T-helper 2 cell treated with Interferon-gamma antibody and Interleukin-4, amounts not matched to agents 5 μg/mL and 100 μg/mL, for 36 hours (primary cell): ENCODE data around the gene TBCC.

Source experiments
- DNase-seq: peaks from one replicate; pipeline ENCODE4 v3.0.0; 2021; ENCODE audit warnings: low spot score
- H3K27ac Mint-ChIP-seq: one replicate; pipeline ENCODE4 v1.8.0; 2021; ENCODE audit warnings: mild to moderate bottlenecking, mixed read lengths
- H3K27me3 Mint-ChIP-seq: one replicate; pipeline ENCODE4 v1.8.0; 2021; ENCODE audit warnings: low read depth, mixed read lengths
- H3K36me3 Mint-ChIP-seq: one replicate; pipeline ENCODE4 v1.8.0; 2021; ENCODE audit warnings: low read depth, mixed read lengths
- H3K4me1 Mint-ChIP-seq: one replicate; pipeline ENCODE4 v1.8.0; 2021; ENCODE audit warnings: low read depth, mixed read lengths
- H3K4me3 Mint-ChIP-seq: one replicate; pipeline ENCODE4 v1.8.0; 2022; ENCODE audit warnings: mild to moderate bottlenecking, moderate library complexity, mixed read lengths
- H3K9me3 Mint-ChIP-seq: one replicate; pipeline ENCODE4 v1.8.0; 2021; ENCODE audit warnings: mixed read lengths

Gene TBCC

GRCh38 chr6:42745640-42746462, at the start of gene TBCC:
Gene TBCC, minus strand, starts transcription at chr6:42746103. Its CDS starts 30 bp downstream, at chr6:42746073.
- Mint-ChIP-seq H3K36me3 (peaks cover 21% of the 10 kb centered on the region), H3K4me3 (peak within 1 kb of the TSS; percentile 100), H3K9me3 (no peaks in the 10 kb centered on the region), H3K27ac (peak within 1 kb of the TSS; percentile 100), H3K4me1 (peaks cover 26% of the 10 kb centered on the region), H3K27me3 (no peaks in the 10 kb centered on the region)
- peak; percentile 91 for DNase-seq

GRCh38 chr6:42795651-42796050, 49.7 kb upstream of the TBCC start:
- Mint-ChIP-seq H3K9me3 (no peaks in the 10 kb centered on the region), H3K4me1 (peaks cover 11% of the 10 kb centered on the region), H3K4me3 (no peak overlapping the region), H3K27ac (no peak overlapping the region), H3K27me3 (no peaks in the 10 kb centered on the region), H3K36me3 (peaks cover 5% of the 10 kb centered on the region)
- no peak for DNase-seq

GRCh38 chr6:42791706-42792320, 45.9 kb upstream of the TBCC start:
- no peak for DNase-seq
- Mint-ChIP-seq H3K27me3 (no peaks in the 10 kb centered on the region), H3K9me3 (no peaks in the 10 kb centered on the region), H3K27ac (no peak overlapping the region), H3K36me3 (peaks cover 22% of the 10 kb centered on the region), H3K4me1 (peaks cover 28% of the 10 kb centered on the region), H3K4me3 (no peak overlapping the region)

- no peak for DNase-seq
- H3K9me3 Mint-ChIP-seq = no peaks in the 10 kb centered on the region
- H3K4me1 Mint-ChIP-seq = peaks cover 21% of the 10 kb centered on the region
- H3K27me3 Mint-ChIP-seq = no peaks in the 10 kb centered on the region
- peak overlapping the region; percentile 24 for H3K27ac Mint-ChIP-seq
- H3K4me3 Mint-ChIP-seq = no peak overlapping the region
- H3K36me3 Mint-ChIP-seq = peaks cover 21% of the 10 kb centered on the region
Observed at GRCh38 chr6:42790549-42791181, 44.8 kb upstream of the TBCC start.

- H3K27me3 Mint-ChIP-seq = no peaks in the 10 kb centered on the region
- no peaks in the 10 kb centered on the region for H3K9me3 Mint-ChIP-seq
- peaks cover 29% of the 10 kb centered on the region for H3K36me3 Mint-ChIP-seq
- peak overlapping the region; percentile 7 for H3K27ac Mint-ChIP-seq
- DNase-seq = no peak
- peaks cover 32% of the 10 kb centered on the region for H3K4me1 Mint-ChIP-seq
- no peak overlapping the region for H3K4me3 Mint-ChIP-seq
Observed at GRCh38 chr6:42788671-42789070, 42.8 kb upstream of the TBCC start.

- Mint-ChIP-seq H3K27me3 (no peaks in the 10 kb centered on the region), H3K36me3 (peaks cover 32% of the 10 kb centered on the region), H3K9me3 (no peaks in the 10 kb centered on the region), H3K4me1 (peaks cover 32% of the 10 kb centered on the region), H3K27ac (no peak overlapping the region), H3K4me3 (no peak overlapping the region)
- no peak for DNase-seq
Observed at GRCh38 chr6:42787063-42787472, 41.2 kb upstream of the TBCC start.

GRCh38 chr6:42786525-42786985, 40.7 kb upstream of the TBCC start:
- H3K36me3 Mint-ChIP-seq = peaks cover 34% of the 10 kb centered on the region
- no peak overlapping the region for H3K27ac Mint-ChIP-seq
- no peaks in the 10 kb centered on the region for H3K9me3 Mint-ChIP-seq
- H3K27me3 Mint-ChIP-seq = no peaks in the 10 kb centered on the region
- DNase-seq = no peak
- no peak overlapping the region for H3K4me3 Mint-ChIP-seq
- peaks cover 32% of the 10 kb centered on the region for H3K4me1 Mint-ChIP-seq

- H3K36me3 Mint-ChIP-seq = peaks cover 28% of the 10 kb centered on the region
- H3K27ac Mint-ChIP-seq = peak overlapping the region; percentile 97
- H3K4me1 Mint-ChIP-seq = peaks cover 33% of the 10 kb centered on the region
- DNase-seq = no peak
- no peaks in the 10 kb centered on the region for H3K27me3 Mint-ChIP-seq
- no peaks in the 10 kb centered on the region for H3K9me3 Mint-ChIP-seq
- H3K4me3 Mint-ChIP-seq = peak overlapping the region; percentile 96
Observed at GRCh38 chr6:42784717-42785498, 39.0 kb upstream of the TBCC start.

GRCh38 chr6:42783876-42784642, 38.2 kb upstream of the TBCC start:
- Mint-ChIP-seq H3K27ac (peak overlapping the region; percentile 97), H3K4me1 (peaks cover 30% of the 10 kb centered on the region), H3K9me3 (no peaks in the 10 kb centered on the region), H3K4me3 (peak overlapping the region; percentile 96), H3K36me3 (peaks cover 23% of the 10 kb centered on the region), H3K27me3 (no peaks in the 10 kb centered on the region)
- DNase-seq = no peak

- H3K4me1 Mint-ChIP-seq = peaks cover 27% of the 10 kb centered on the region
- H3K27me3 Mint-ChIP-seq = no peaks in the 10 kb centered on the region
- no peaks in the 10 kb centered on the region for H3K9me3 Mint-ChIP-seq
- peaks cover 18% of the 10 kb centered on the region for H3K36me3 Mint-ChIP-seq
- DNase-seq = peak; percentile 65
- peak overlapping the region; percentile 96 for H3K4me3 Mint-ChIP-seq
- H3K27ac Mint-ChIP-seq = peak overlapping the region; percentile 97
Observed at GRCh38 chr6:42783177-42783875, 37.4 kb upstream of the TBCC start.

GRCh38 chr6:42782689-42783176, 36.8 kb upstream of the TBCC start:
- H3K9me3 Mint-ChIP-seq = no peaks in the 10 kb centered on the region
- H3K27me3 Mint-ChIP-seq = no peaks in the 10 kb centered on the region
- H3K4me3 Mint-ChIP-seq = peak overlapping the region; percentile 97
- peaks cover 28% of the 10 kb centered on the region for H3K4me1 Mint-ChIP-seq
- H3K27ac Mint-ChIP-seq = peak overlapping the region; percentile 100
- peak; percentile 64 for DNase-seq
- peaks cover 16% of the 10 kb centered on the region for H3K36me3 Mint-ChIP-seq

GRCh38 chr6:42781796-42782688, 36.1 kb upstream of the TBCC start, which contains the start of gene BICRAL:
Gene BICRAL, plus strand, starts transcription at chr6:42782052. Its CDS starts 39,971 bp downstream, at chr6:42822023.
- peak within 1 kb of the TSS; percentile 100 for H3K27ac Mint-ChIP-seq

More at GRCh38 chr6:42781796-42782688, 36.1 kb upstream of the TBCC start, which contains the start of gene BICRAL:
- peak; percentile 64 for DNase-seq
- Mint-ChIP-seq H3K36me3 (peaks cover 19% of the 10 kb centered on the region), H3K4me3 (peak within 1 kb of the TSS; percentile 97), H3K27me3 (no peaks in the 10 kb centered on the region), H3K9me3 (no peaks in the 10 kb centered on the region), H3K4me1 (peaks cover 35% of the 10 kb centered on the region)
